H1 (cell line): ENCODE measurements around the gene ADAM12.

Experiments
- BACH1 ChIP-seq: IDR thresholded peaks from 2 replicates; pipeline ENCODE4 v1.6.1; 2012; ENCODE audit warnings: low read length, improper control_type of control experiment
- GABPA ChIP-seq: IDR thresholded peaks from 2 replicates; pipeline ENCODE4 v1.6.1; 2011; ENCODE audit warnings: mild to moderate bottlenecking, low read length, moderate library complexity, borderline replicate concordance; ENCODE audit not compliant: insufficient read depth
- JUN ChIP-seq: IDR thresholded peaks from 2 replicates; pipeline ENCODE4 v1.6.1; 2011; ENCODE audit warnings: low read depth, mild to moderate bottlenecking, improper control_type of control experiment, low read length
- MAFK ChIP-seq: IDR thresholded peaks from 2 replicates; pipeline ENCODE4 v1.6.1; 2012; ENCODE audit warnings: low read depth, mild to moderate bottlenecking, improper control_type of control experiment, low read length
- POLR2A ChIP-seq, 2 experiments: IDR thresholded peaks; 1 replicate in 1 of 2; 2 replicates in 1 of 2; pipeline ENCODE4 v1.6.1; 2011; ENCODE audit warnings: low read depth in 2 of 2, low read length in 2 of 2, mild to moderate bottlenecking in 2 of 2; ENCODE audit errors: control extremely low read depth in 1 of 2
- TF ChIP-seq, protein P1 (sequence below): IDR thresholded peaks from 2 replicates; pipeline ENCODE4 v1.6.1; 2012; ENCODE audit warnings: inconsistent platforms
- TF ChIP-seq, protein P2 (sequence below), 3 experiments: IDR thresholded peaks; 1 replicate in 2 of 3; 2 replicates in 1 of 3; pipeline versions ENCODE4 v1.5.1 to v1.6.1; 2011; ENCODE audit warnings: low read length in 3 of 3, mild to moderate bottlenecking in 3 of 3, inconsistent platforms in 2 of 3, low read depth in 1 of 3, moderate library complexity in 1 of 3; ENCODE audit not compliant: insufficient read depth in 1 of 3; ENCODE audit errors: control extremely low read depth in 1 of 3

DNA sequence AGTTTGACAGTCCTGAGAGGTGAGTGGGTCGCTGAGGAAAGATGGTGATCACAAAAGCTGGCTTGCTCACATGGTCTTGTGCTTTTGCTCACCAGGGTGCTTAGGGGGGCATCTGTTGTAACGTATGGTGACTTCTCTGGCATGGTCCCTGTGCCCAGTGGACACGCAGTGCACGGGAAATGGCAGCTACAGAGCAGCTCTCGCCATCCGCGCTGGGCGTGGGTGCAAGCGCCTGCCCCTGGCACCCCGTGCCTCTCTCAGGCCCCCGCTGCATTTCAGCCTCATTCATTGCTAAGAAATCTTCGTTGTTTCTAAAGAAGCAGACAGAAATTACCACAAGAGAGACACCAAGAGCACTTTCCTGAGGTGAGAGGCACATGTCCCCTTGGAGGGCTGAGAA, 390.7 kb downstream of the ADAM12 start:
- TF ChIP-seq BACH1 (no peak), GABPA (no peak), JUN (no peak), MAFK (no peak), POLR2A (IDR thresholded peaks at IDR 0.05; ENCODE audit: control extremely low read depth in 1 of 2, low read depth in 2 of 2, low read length in 2 of 2) (no peak)
- TF ChIP-seq, protein P1, sequence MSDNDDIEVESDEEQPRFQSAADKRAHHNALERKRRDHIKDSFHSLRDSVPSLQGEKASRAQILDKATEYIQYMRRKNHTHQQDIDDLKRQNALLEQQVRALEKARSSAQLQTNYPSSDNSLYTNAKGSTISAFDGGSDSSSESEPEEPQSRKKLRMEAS = no peak
- TF ChIP-seq, protein P2, sequence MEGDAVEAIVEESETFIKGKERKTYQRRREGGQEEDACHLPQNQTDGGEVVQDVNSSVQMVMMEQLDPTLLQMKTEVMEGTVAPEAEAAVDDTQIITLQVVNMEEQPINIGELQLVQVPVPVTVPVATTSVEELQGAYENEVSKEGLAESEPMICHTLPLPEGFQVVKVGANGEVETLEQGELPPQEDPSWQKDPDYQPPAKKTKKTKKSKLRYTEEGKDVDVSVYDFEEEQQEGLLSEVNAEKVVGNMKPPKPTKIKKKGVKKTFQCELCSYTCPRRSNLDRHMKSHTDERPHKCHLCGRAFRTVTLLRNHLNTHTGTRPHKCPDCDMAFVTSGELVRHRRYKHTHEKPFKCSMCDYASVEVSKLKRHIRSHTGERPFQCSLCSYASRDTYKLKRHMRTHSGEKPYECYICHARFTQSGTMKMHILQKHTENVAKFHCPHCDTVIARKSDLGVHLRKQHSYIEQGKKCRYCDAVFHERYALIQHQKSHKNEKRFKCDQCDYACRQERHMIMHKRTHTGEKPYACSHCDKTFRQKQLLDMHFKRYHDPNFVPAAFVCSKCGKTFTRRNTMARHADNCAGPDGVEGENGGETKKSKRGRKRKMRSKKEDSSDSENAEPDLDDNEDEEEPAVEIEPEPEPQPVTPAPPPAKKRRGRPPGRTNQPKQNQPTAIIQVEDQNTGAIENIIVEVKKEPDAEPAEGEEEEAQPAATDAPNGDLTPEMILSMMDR (IDR thresholded peaks at IDR 0.05; ENCODE audit: control extremely low read depth in 1 of 3, insufficient read depth in 1 of 3, low read depth in 1 of 3, low read length in 3 of 3) = no peak
